ENCODE results near the gene GALR2.

GRCh38 chr17:76086384-76086783 lies 11.8 kb downstream of the GALR2 start:
- no peak for TF ChIP-seq CTCF (optimal IDR thresholded peaks at IDR 0.05 in 1 of 3, IDR thresholded peaks at IDR 0.05 in 1 of 3, conservative IDR thresholded peaks at IDR 0.05 in 1 of 3; ENCODE audit: extremely low read depth in 1 of 3, insufficient read depth in 2 of 3, low read length in 3 of 3)
- TF ChIP-seq EZH2 (IDR thresholded peaks at IDR 0.05; ENCODE audit: low read length): no peak
